ENCODE data around the gene ADRA2B.

The ADRA2B gene

DNA sequence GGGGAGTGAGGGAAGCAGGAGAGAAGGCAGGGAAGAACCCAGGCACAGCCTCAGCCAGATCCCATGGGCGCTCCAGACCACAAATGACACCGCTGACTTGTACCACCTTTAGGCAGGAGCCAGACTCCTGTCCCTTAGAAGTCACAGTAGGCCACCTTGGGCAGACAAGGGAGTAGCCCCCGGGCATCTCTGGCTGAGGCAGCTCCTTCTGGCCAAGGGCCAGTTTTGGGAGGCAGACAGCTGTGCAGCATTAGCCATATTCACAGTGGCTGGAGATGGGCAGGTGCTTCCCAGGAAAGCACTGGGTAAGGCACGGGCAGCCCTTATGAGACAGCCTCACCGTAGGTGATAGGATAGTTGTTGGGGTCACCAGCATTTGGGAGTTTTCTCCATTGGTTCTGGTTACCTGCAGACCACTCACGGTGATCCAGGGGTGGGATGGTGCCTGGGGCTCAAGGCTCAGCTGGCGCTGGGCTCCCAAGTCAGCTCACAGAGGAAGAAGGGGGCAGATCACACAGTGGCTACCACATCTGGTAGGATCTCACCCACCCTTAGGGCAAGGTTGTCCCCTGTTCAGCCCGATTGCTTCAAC lies 19.9 kb upstream of the ADRA2B start:
- DNase-seq (ENCODE audit: low read depth): no peak

GRCh38 chr2:96135621-96136020 lies 19.2 kb upstream of the ADRA2B start:
- no peak for DNase-seq (ENCODE audit: low read depth)

DNA sequence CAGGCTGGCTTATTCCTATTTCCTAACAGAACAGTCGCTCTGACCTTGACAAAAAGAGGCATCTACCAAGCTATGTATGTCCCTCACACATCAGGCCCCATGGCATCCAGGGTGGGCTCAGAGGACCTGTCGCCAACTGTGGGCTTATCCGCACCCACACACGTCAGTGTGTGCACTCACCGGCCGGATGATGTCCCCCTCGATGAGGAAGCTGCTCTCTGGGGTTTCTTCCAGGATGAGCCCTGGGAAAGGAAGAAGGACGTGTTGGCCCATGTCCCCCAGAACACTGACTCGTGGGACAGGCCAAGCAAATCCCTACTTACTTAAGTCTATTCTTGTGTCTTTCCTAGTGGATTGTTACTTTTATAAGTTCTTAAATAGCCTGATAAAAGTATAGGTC lies 18.8 kb upstream of the ADRA2B start:
- DNase-seq (ENCODE audit: low read depth): no peak

- DNase-seq (ENCODE audit: low read depth): no peak
Measured at GRCh38 chr2:96134421-96134820, 18.1 kb upstream of the ADRA2B start.

DNA sequence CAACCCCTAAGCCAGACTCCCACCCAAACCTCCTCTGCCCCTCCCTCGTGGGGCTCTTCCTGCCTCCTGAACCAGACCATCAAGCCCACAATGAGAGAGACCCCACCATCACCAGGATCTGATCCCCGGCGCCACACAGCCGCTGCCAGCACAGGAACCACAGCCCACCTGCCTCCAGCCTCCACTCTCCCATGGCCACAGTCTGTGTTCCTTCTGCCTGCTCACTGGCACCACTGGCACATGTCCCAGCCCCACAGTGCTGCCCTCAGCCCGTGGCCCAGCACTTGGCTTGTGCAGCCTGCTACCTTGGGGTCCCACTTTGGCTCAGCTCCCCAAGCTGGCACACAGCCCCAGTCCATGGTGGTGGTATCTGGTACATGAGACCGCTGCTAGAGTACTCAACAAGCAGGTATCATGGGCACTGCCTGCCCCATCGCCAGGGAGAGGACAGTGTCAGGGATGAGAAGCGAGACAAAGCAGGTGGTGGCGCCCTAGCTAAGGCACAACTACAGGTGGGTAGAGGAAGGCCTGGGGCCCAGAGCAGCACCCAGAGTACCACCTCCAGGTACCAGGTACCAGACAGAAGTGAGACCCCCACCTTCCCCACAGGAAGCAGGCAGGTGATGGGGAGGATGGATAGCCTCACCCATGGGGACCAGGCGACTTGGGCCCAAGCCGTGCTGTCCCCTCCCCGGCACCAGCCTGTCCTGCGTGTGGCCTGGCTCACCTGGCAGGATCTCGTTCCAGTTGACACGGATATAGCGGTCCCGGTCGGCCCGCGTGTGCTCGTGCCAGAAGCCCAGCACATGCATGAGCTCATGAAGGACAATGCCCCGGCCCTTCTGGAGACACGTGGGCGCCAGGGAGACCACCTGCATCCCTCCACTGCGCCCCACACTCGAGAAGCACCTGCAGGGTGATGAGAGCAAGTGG lies 15.7 kb upstream of the ADRA2B start:
- no peak for DNase-seq (ENCODE audit: low read depth)

DNA sequence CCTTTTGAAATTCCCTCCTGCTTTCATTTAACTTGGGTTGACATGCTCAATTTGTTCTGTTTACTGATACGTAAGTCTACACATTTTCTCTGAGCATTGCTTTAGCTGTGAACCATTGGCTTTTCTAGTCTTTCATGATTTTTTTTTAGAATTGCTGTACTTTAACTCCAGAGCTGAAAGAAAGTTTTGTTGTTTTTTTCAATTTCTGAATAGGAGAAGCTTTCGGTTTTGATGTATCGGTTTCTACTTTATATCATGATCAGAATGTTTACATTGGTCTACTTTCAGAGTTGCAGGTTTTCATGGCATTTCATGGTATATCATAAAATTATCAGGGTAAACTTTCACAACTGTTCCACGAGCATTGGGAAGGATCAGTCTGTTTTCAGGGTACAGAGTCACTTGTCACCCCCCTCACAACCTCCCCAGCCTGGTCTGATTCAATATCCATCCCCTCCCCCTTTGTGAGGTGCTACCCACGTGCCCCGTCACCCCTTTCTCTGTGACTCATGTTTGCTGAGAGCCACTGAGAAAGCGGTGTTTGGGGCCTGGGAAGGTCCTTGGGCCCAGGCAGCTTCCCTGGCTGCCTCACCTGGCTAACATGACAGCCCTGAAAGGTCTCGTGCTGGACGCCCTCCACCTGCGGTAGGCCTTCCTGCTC lies 14.9 kb upstream of the ADRA2B start:
- no peak for DNase-seq (ENCODE audit: low read depth)

GRCh38 chr2:96130483-96130882 lies 14.1 kb upstream of the ADRA2B start:
- DNase-seq (ENCODE audit: low read depth): no peak

DNA sequence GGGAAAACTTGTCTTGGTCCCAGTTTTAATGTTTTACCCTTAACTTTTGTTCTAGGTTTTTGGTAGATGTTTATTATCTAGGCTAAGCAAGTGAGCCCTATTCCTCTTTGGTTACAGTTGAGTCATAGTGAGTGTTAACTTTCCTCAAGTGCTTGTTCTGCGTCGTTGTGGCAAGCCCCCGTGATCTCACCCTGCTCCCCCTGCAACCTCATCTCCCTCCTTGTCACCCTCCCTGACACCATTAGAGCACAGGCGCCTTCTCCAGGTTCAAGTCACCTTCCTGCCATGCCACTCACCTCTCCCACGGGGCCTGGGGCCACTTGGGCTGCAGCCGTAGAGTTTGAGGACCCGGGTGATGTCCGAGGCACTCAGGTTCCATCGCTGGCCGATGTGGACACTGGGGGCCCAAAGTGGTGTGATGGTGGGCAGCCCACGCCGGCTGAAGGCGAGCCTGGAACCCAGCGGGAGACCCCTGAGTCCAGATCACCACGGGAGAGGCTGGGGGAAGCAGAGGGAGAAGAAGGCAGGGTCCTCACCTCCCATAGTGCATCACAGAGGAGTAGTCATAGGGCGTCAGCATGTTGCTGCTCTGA lies 13.3 kb upstream of the ADRA2B start:
- DNase-seq (ENCODE audit: low read depth): no peak

- no peak for DNase-seq (ENCODE audit: low read depth)
Measured at GRCh38 chr2:96128456-96128855, 12.1 kb upstream of the ADRA2B start.

DNA sequence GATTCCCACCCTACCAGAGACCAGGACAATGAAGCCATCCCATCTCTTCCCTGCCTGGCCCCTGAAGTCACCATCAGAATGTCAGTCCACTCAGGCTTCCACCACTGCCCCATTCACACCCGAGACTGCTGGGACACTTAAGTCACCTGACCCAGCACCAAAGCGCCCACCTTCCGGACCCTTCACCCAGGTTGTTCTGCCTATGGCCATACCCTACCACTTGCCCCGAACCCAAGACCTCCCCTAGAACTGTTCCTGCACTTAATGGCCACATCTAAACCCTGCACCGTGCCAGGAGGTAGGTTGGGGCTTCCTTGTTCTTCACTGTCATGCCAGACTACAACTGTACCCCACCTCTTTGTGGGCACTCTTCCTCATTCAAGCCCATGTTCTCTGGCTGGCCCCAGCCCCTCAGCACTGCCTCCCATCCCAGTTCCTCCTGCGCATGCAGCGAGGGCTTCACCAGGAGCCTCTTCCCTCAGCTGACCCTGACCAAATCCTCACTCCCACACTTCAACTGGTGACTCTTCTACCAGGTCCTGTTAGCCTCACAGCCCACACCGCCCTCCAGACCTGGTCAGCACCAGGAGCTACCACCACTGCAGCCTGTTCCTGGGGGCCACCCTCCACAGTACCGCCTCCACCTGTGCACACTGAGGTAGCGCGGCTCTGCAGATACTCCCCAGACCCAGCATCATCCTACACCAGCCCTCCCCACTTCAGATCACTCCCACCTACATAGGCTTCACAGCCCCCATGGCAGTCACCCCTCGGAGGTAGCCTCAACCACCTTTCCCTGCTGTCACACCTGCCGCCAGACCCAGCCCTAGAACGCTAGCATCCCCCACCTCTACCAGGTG lies 8.3 kb upstream of the ADRA2B start:
- DNase-seq (ENCODE audit: low read depth): no peak

DNA sequence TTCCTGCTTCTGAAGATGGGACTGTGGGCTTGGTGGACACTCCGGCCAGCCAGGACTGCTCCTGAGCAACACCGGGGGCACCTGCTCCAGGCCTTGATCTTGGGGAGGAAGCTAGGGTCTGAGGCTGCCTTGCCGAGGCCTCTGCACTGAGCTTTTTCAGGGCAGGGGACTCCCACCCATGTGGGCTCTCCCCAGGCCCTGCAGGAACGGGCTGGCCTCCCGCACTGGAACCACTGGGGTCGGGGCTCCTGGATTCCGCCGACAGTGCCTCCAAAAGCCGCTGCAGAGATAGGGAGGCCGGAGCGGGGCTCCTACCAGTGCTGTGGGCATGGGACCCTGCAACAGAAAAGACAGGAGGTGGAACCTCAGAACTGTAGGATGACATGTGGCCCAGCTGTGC lies 7.6 kb upstream of the ADRA2B start:
- no peak for DNase-seq (ENCODE audit: low read depth)

DNA sequence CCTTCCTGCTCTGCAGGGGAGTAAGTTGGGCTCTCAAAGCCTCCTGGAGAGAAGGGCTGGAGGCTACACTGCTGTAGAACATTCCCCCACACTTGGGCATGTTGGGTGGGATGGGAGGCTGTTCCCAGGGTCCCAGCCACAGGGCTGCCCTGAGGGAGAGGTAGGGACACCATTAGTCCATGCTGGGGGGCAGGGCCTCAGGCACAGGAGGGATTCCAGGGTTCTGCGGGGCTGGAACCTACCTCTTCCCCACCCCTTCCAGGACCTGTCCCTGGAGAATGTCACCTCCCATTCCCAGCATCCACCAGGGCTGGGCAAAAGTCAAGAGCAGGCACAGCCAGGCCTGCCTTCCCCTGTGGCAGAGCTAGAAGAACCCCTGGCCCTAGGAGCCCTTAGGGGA lies 6.9 kb upstream of the ADRA2B start:
- DNase-seq (ENCODE audit: low read depth): no peak

- no peak for DNase-seq (ENCODE audit: low read depth)
Measured at GRCh38 chr2:96122391-96122790, 6.0 kb upstream of the ADRA2B start.

DNA sequence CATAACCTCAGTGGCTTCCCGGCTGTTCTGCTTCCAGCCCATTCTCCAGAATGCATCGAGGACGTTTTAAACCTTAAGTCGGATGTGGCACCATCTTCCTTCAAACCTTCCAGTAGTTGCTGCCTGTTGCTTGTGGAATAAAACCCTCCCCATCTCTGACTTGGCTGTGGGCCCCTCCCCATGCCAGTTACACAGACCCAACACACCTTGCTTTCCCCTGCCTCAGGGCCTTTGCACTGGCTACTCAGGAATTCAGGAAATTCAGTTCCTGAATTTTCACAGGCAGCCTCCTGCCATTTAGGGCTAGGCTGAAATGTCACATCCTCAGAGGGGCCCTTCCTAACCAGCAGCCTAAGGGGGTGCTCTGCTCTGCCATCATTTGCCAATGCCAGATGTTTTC lies 5.0 kb upstream of the ADRA2B start:
- DNase-seq (ENCODE audit: low read depth): no peak

DNA sequence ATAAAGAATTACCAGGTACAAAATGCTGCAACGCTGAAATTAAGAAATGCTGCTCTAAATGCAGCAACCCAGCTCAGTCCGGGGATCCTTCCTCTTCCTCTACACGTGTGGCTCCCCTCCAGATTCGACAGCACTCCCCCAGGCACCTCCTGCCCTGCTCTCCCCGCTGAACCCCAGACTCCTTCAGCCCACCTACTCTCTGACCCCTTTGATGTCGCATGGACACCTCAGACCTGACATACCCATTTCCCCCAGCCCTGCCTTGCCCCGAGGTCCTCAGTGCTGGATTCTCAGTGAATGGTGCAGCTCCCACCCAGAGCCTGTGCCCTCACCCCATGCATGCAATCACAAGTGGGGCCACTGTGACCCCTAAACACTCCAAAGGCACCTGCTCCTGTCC lies 4.6 kb upstream of the ADRA2B start:
- DNase-seq (ENCODE audit: low read depth): no peak

GRCh38 chr2:96120091-96120720 lies 3.8 kb upstream of the ADRA2B start:
- no peak for DNase-seq (ENCODE audit: low read depth)

DNA sequence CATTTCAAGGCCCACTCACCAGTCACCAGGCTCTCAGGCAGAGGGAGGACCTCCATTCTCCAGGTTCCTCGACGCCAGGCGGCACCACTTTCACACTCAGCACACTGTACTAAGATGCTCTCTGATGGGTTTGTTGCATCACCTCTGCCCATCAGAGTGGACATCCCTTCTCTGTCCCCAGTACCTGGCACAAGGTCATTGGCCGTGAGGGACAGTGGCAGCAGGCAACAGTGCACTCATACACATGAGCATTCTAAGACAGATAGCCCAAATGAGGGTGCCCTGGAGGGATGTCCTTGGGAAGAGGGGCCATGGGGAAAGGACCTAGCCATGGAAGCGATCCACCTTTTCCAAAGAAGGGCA lies 3.0 kb upstream of the ADRA2B start:
- no peak for DNase-seq (ENCODE audit: low read depth)

DNA sequence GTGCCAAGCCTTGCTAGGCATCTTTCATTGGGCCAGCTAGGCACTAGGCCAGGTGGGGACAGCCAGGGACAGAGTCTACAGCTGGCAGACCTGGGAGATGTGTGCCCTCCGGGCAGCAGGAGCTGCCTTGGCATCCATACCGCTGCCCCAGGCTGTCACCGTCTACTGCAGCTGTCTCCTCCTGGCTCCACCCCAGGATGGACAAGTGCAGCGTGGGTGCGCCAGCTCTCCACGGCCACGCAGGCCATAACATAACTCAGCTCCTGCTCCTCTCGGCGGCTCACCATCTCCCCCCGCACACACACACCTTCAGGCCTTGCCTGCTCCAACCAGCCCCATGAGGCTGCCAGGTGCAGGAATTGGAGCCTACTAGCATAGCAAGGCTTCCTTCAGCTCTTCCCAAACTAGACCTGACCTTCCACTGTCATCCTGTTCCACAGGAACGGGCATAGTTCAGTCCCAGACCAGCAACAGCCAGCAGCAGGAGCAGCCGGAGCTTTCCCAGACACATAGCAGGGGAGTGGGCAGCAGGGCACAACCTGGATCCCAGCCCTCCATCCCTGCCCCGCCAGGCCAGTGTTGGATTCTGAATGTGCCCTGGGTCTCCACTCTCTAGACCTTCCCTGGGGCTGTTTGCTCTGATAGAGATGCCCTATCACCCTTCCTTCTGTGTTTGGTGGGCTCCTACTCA lies 2.5 kb upstream of the ADRA2B start:
- no peak for DNase-seq (ENCODE audit: low read depth)

- no peak for DNase-seq (ENCODE audit: low read depth)
Measured at GRCh38 chr2:96117701-96118588, 1.6 kb upstream of the ADRA2B start.
